Lung (tissue), 12 donors: ENCODE measurements around the gene NLRC3. TPM values are rescaled to one million over a fixed set of nuclear protein-coding genes. Genes with fewer than 3 reads are reported as not detected.

Experiments used
- ATAC-seq: fragments of 200-7000 bp; cut with Tn5 transposase; one replicate; pipeline ENCODE4 v1.9.1; 2020; ENCODE audit warnings: moderate number of reproducible peaks; ENCODE audit not compliant: insufficient read depth, low FRiP score
- DNase-seq, 3 donors: peaks; one replicate each; pipeline ENCODE4 v3.0.0-alpha.2; 2013 to 2017
- H3K27ac ChIP-seq, 2 donors: one replicate each; pipeline ENCODE4 v1.5.1; 2013; ENCODE audit warnings: mild to moderate bottlenecking in 2 of 2, moderate library complexity in 2 of 2, control low read depth in 1 of 2, inconsistent platforms in 1 of 2, low read depth in 1 of 2, low read length in 1 of 2
- H3K27me3 ChIP-seq, 3 donors: one replicate each; pipeline ENCODE4 v1.5.1; 2013; ENCODE audit warnings: low read length in 2 of 3; ENCODE audit not compliant: control insufficient read depth in 3 of 3, insufficient read depth in 3 of 3
- H3K36me3 ChIP-seq, 4 donors: one replicate each; pipeline ENCODE4 v1.5.1; 2013; ENCODE audit warnings: low read length in 4 of 4, mild to moderate bottlenecking in 1 of 4, moderate library complexity in 1 of 4; ENCODE audit not compliant: control insufficient read depth in 4 of 4, insufficient read depth in 4 of 4
- H3K4me1 ChIP-seq, 5 donors: one replicate each; pipeline ENCODE4 v1.5.1; 2013; ENCODE audit warnings: low read length in 5 of 5, mild to moderate bottlenecking in 2 of 5, moderate library complexity in 1 of 5; ENCODE audit not compliant: control insufficient read depth in 5 of 5, insufficient read depth in 5 of 5
- H3K4me3 ChIP-seq: one replicate; pipeline ENCODE4 v1.5.1; 2013; ENCODE audit warnings: mild to moderate bottlenecking, control low read depth, moderate library complexity
- H3K9ac ChIP-seq, 2 donors: one replicate each; pipeline ENCODE4 v1.5.1; 2013; ENCODE audit warnings: low read length in 2 of 2, control low read depth in 1 of 2; ENCODE audit not compliant: insufficient read depth in 1 of 2
- H3K9me3 ChIP-seq, 4 donors: one replicate each; pipeline ENCODE4 v1.5.1; 2013; ENCODE audit warnings: low read length in 3 of 4, mild to moderate bottlenecking in 1 of 4, moderate library complexity in 1 of 4; ENCODE audit not compliant: control insufficient read depth in 4 of 4, insufficient read depth in 3 of 4
- WGBS, 2 donors: extraction: QIAGEN DNeasy Blood & Tissue Kit; methylation state at CpG; one replicate each; pipeline ENCODE4 v1.1.7; 2013; 5-methylcytosine and 5-hydroxymethylcytosine counted together
- polyA plus RNA-seq, 2 donors: library from polyadenylated mRNA; stranded (reverse); fragments of 200-250 nt; gene quantifications; one replicate each; pipeline ENCODE4 v1.2.1, GENCODE V29; 2013
- total RNA-seq, 2 donors: library from RNA; depleted of rRNA in 1 of 2; stranded (reverse); fragments of >200 nt in 1 of 2; gene quantifications; one replicate each; pipeline ENCODE4 v1.2.1, GENCODE V29; 2014 to 2021
- TF ChIP-seq, protein P1 (sequence below): IDR thresholded peaks from 2 replicates; pipeline ENCODE4 v1.5.1; 2012; ENCODE audit warnings: mild to moderate bottlenecking; ENCODE audit errors: control extremely low read depth, extremely low read depth
- donor health status: control.
- donor health status: control.
- donor health status: Bipolar disorder and iron deficiency.
- donor health status: healthy.
- donor health status: DM: yes; HTN: yes; CAD: no.

The NLRC3 gene
- total and polyA plus RNA-seq, 4 donors: 1.1 to 4.4 (median 2.5) TPM

DNA sequence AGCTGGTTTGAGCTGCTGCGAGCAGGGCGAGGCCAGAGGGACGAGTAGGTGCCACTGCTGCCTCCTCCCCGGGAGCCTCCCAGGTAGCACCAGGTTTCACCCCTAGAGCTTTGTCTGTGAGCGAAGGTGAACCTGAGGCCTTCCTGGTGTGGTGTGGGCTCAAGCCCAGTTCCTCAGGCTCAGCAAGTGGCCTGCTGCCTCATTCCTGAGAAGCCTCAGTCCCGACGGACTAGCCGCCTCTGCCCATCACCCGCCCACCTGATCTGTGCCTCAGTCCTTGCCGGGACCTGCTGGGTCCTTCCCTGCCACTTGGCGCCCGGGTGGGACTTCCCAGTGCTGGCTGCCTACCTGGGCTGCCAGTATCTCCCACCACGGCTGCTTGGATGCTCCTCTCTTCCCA lies 1.7 kb downstream of the NLRC3 start:
- H3K27me3 ChIP-seq: no peaks in the 10 kb centered on the region
- no peak overlapping the region for H3K9ac ChIP-seq
- DNase-seq (no peak), ATAC-seq (no peak)
- 81 to 88% methylated on average over 13 of the region's 13 CpGs for WGBS, 2 donors
- peaks cover 0 to 4% (median 1%) of the 10 kb centered on the region in 4 donors for H3K9me3 ChIP-seq
- H3K27ac ChIP-seq: no peak overlapping the region
- peaks cover 0 to 6% (median 0%) of the 10 kb centered on the region in 5 donors for H3K4me1 ChIP-seq
- H3K4me3 ChIP-seq: no peak overlapping the region
- no peaks in the 10 kb centered on the region for H3K36me3 ChIP-seq
- TF ChIP-seq, protein P1, sequence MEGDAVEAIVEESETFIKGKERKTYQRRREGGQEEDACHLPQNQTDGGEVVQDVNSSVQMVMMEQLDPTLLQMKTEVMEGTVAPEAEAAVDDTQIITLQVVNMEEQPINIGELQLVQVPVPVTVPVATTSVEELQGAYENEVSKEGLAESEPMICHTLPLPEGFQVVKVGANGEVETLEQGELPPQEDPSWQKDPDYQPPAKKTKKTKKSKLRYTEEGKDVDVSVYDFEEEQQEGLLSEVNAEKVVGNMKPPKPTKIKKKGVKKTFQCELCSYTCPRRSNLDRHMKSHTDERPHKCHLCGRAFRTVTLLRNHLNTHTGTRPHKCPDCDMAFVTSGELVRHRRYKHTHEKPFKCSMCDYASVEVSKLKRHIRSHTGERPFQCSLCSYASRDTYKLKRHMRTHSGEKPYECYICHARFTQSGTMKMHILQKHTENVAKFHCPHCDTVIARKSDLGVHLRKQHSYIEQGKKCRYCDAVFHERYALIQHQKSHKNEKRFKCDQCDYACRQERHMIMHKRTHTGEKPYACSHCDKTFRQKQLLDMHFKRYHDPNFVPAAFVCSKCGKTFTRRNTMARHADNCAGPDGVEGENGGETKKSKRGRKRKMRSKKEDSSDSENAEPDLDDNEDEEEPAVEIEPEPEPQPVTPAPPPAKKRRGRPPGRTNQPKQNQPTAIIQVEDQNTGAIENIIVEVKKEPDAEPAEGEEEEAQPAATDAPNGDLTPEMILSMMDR: no peak

DNA sequence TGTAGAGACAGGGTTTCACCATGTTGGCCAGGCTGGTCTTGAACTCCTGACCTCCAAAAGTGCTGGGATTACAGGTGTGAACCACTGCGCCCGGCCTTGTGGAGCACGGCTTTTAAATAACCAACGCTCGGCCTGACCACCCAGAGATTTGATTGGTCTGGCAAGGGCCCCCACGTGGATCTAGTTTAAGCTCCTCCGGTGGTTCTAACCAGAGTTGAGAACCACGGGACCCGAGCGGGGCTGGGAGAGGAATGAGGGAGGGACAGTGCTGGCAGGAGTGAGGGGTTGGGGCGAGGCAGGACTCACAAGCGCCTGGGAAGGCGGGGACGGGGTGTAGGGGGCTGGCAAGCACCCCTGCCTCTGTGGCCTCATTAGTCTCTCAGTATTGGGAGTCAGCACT lies 3.0 kb downstream of the NLRC3 start:
- Histone ChIP-seq H3K9ac (no peak overlapping the region), H3K36me3 (peaks cover 0 to 2% (median 0%) of the 10 kb centered on the region in 4 donors), H3K4me1 (peaks cover 0 to 4% (median 0%) of the 10 kb centered on the region in 5 donors), H3K27me3 (no peaks in the 10 kb centered on the region), H3K9me3 (peaks cover 0 to 7% (median 3%) of the 10 kb centered on the region in 4 donors), H3K4me3 (no peak overlapping the region), H3K27ac (no peak overlapping the region)
- no peak for ATAC-seq
- 91 to 92% methylated on average over 14 of the region's 14 CpGs for WGBS, 2 donors
- TF ChIP-seq, protein P1: no peak
- DNase-seq: no peak

DNA sequence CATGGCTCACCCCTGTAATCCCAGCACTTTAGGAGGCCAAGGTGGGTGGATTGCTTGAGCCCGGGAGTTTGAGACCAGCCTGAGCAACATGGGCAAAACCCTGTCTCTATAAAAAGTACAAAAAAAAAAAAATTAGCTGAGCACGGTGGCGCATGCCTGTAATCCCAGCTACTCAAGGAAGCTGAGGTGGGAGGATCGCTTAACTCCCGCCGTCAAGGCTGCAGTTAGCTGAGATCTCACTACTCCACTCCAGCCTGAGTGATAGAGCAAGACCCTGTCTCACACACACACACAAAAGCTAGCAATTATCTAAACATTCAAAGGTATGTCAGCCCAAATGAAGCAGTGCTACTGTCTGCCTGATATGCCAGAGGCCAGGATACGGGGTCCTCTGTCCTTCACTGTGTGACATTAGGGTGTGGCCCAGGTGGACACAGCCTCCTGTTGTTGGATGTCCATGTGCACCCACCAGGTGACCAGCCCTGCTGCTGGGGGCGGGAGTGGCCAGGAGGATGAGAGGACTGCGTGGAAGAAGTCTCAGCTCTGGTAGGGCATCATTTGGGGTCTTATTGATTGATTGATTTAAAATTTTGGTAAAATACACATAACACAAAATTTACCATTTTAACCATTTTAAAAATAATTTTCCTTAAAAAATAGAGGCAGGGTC lies 3.9 kb downstream of the NLRC3 start:
- H3K4me1 ChIP-seq: peaks cover 0 to 4% (median 0%) of the 10 kb centered on the region in 5 donors
- 83 to 87% methylated on average over 9 of the region's 9 CpGs for WGBS, 2 donors
- no peak for ATAC-seq
- TF ChIP-seq, protein P1: no peak
- no peaks in the 10 kb centered on the region for H3K27me3 ChIP-seq
- no peak overlapping the region for H3K9ac ChIP-seq
- H3K36me3 ChIP-seq: peaks cover 0 to 2% (median 0%) of the 10 kb centered on the region in 4 donors
- H3K9me3 ChIP-seq: peaks cover 0 to 7% (median 3%) of the 10 kb centered on the region in 4 donors
- H3K4me3 ChIP-seq: no peak overlapping the region
- H3K27ac ChIP-seq: no peak overlapping the region
- DNase-seq: no peak
